Testis (tissue), 2 donors: ENCODE results near the gene GPR89A.

Source experiments
- POLR2A ChIP-seq: fragments of 450-650 bp; IDR thresholded peaks from one replicate; pipeline ENCODE4 v1.6.1; 2017; ENCODE audit warnings: antibody characterized with exemption, mild to moderate bottlenecking, moderate library complexity
- TF ChIP-seq, protein P1 (sequence below), 3 experiments: fragments of 450-650 bp in 2 of 3; fragments of 200-600 bp in 1 of 3; sonication (generic) in 1 of 3; IDR thresholded peaks; one replicate each; pipeline ENCODE4 v1.5.1; 2016 to 2019; ENCODE audit warnings: antibody characterized with exemption in 3 of 3, mild to moderate bottlenecking in 2 of 3, moderate library complexity in 1 of 3

DNA sequence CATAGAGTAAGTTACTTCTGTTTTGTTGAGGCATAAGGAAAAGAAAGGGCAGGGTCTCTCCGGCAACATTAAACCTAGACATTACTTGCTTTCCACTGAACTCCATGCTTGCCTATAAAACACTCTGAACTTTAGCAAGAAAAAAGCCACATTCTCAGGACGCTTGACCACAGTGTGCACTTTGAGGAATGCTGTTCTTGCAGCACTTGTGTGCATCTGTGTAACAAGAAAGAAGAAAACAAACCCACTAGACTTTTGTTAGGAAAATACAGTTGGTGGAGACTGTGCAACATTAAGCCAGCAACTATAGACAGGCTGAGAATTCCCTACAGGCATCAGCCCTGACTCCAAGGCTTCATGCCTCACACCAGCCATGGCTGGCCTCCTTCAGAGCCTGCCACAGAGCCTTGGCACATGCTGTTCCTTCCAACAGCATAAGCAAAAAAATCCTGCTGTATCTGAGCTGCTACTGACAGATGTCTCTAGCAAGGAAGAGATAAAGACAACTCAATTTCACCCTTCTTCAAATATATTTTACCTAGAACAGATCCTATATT is 93.6 kb downstream of the GPR89A start:
- no peak for TF ChIP-seq POLR2A
- TF ChIP-seq, protein P1, sequence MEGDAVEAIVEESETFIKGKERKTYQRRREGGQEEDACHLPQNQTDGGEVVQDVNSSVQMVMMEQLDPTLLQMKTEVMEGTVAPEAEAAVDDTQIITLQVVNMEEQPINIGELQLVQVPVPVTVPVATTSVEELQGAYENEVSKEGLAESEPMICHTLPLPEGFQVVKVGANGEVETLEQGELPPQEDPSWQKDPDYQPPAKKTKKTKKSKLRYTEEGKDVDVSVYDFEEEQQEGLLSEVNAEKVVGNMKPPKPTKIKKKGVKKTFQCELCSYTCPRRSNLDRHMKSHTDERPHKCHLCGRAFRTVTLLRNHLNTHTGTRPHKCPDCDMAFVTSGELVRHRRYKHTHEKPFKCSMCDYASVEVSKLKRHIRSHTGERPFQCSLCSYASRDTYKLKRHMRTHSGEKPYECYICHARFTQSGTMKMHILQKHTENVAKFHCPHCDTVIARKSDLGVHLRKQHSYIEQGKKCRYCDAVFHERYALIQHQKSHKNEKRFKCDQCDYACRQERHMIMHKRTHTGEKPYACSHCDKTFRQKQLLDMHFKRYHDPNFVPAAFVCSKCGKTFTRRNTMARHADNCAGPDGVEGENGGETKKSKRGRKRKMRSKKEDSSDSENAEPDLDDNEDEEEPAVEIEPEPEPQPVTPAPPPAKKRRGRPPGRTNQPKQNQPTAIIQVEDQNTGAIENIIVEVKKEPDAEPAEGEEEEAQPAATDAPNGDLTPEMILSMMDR (IDR thresholded peaks at IDR 0.05) = no peak
